Upper lobe of right lung (tissue), 1 donor: ENCODE results near the gene PUM1. TPM values are rescaled to one million over a fixed set of nuclear protein-coding genes. Genes with fewer than 3 reads are reported as not detected.

Experiments
- ATAC-seq: fragments of 200-7000 bp; cut with Tn5 transposase; one replicate; pipeline ENCODE4 v1.9.1; 2020; ENCODE audit warnings: mild to moderate bottlenecking, moderate library complexity
- DNase-seq: peaks from one replicate; pipeline ENCODE4 v3.0.0-alpha.2; 2020
- H3K27ac ChIP-seq: fragments of 200-600 bp; one replicate; pipeline ENCODE4 v1.8.0; 2022
- H3K27me3 ChIP-seq: fragments of 200-600 bp; one replicate; pipeline ENCODE4 v1.8.0; 2022; ENCODE audit warnings: mild to moderate bottlenecking
- H3K36me3 ChIP-seq: fragments of 200-600 bp; one replicate; pipeline ENCODE4 v1.8.0; 2022
- H3K4me1 ChIP-seq: fragments of 200-600 bp; one replicate; pipeline ENCODE4 v1.8.0; 2022
- H3K4me3 ChIP-seq: fragments of 200-600 bp; one replicate; pipeline ENCODE4 v1.8.0; 2022; ENCODE audit warnings: mild to moderate bottlenecking
- H3K9me3 ChIP-seq: fragments of 200-600 bp; one replicate; pipeline ENCODE4 v1.8.0; 2022
- CTCF ChIP-seq: fragments of 200-600 bp; IDR thresholded peaks from one replicate; pipeline ENCODE4 v1.8.0; 2022; ENCODE audit warnings: antibody characterized with exemption
- intact Hi-C: fragments of 100-400 bp; cut with DNase I; formaldehyde crosslinking; loops from one replicate; pipeline ENCODE4 v1.11.0; 2022
- total RNA-seq: library from RNA; stranded (reverse); fragmentation: NEBNext Ultra II Directional; extraction: Animal tissue kit (Norgen Biotek cat#: 25700); gene quantifications from one replicate; pipeline ENCODE4 v1.2.1, GENCODE V29; 2021
- donor health status: DM: no; HTN: yes; CAD: no; lungs with severe emphysema.

Gene PUM1
- total RNA-seq, 1 donor from 2014 or later, result 117 TPM

GRCh38 chr1:31004231-31004621 is 61.3 kb downstream of the PUM1 start:
- no peak for DNase-seq
- H3K9me3 ChIP-seq, result no peaks in the 10 kb centered on the region
- H3K4me3 ChIP-seq, result no peak overlapping the region
- H3K4me1 ChIP-seq, result peaks cover 15% of the 10 kb centered on the region
- peaks cover 41% of the 10 kb centered on the region for H3K36me3 ChIP-seq
- no peak overlapping the region for H3K27ac ChIP-seq
- H3K27me3 ChIP-seq, result no peaks in the 10 kb centered on the region
- no peak for TF ChIP-seq CTCF
- intact Hi-C loops, result no loop called here
- ATAC-seq, result no peak

- Histone ChIP-seq H3K4me3 (no peak overlapping the region), H3K4me1 (peaks cover 15% of the 10 kb centered on the region), H3K9me3 (no peaks in the 10 kb centered on the region), H3K36me3 (peaks cover 41% of the 10 kb centered on the region), H3K27ac (no peak overlapping the region), H3K27me3 (no peaks in the 10 kb centered on the region)
- TF ChIP-seq CTCF, result no peak
- DNase-seq, result no peak
- ATAC-seq, result no peak
- intact Hi-C loops, result no loop called here
Measured at GRCh38 chr1:31003613-31004230, 61.8 kb downstream of the PUM1 start.

GRCh38 chr1:31000301-31000700 is 65.2 kb downstream of the PUM1 start:
- Histone ChIP-seq H3K27me3 (no peaks in the 10 kb centered on the region), H3K27ac (no peak overlapping the region), H3K36me3 (peaks cover 36% of the 10 kb centered on the region), H3K4me3 (no peak overlapping the region), H3K4me1 (peaks cover 6% of the 10 kb centered on the region), H3K9me3 (no peaks in the 10 kb centered on the region)
- ATAC-seq (peak; percentile 19), DNase-seq (no peak)
- intact Hi-C loops, result no loop called here
- TF ChIP-seq CTCF, result no peak

GRCh38 chr1:30998887-30999286 is 66.6 kb downstream of the PUM1 start:
- ATAC-seq (no peak), DNase-seq (no peak)
- H3K36me3 ChIP-seq, result peaks cover 36% of the 10 kb centered on the region
- intact Hi-C loops, result no loop called here
- no peak overlapping the region for H3K27ac ChIP-seq
- no peaks in the 10 kb centered on the region for H3K9me3 ChIP-seq
- no peak for TF ChIP-seq CTCF
- no peak overlapping the region for H3K4me3 ChIP-seq
- H3K27me3 ChIP-seq, result no peaks in the 10 kb centered on the region
- H3K4me1 ChIP-seq, result peaks cover 6% of the 10 kb centered on the region

GRCh38 chr1:30998171-30998570 is 67.3 kb downstream of the PUM1 start:
- Histone ChIP-seq H3K4me3 (no peak overlapping the region), H3K9me3 (no peaks in the 10 kb centered on the region), H3K27ac (no peak overlapping the region), H3K36me3 (peaks cover 29% of the 10 kb centered on the region), H3K4me1 (peaks cover 6% of the 10 kb centered on the region), H3K27me3 (no peaks in the 10 kb centered on the region)
- DNase-seq (no peak), ATAC-seq (no peak)
- intact Hi-C loops, result no loop called here
- no peak for TF ChIP-seq CTCF
